ENCODE results near the gene ELF1. TPM values are rescaled to one million over a fixed set of nuclear protein-coding genes. Genes with fewer than 3 reads are reported as not detected.

The ELF1 gene
- total and polyA plus RNA-seq, 2 of the 4 experiments (the other 2 are of a cell fraction) = 25.4 to 27.6 TPM

GRCh38 chr13:40993987-40994386, 25.1 kb downstream of the ELF1 start:
- H3K14ac ChIP-seq (replicated peaks; ENCODE audit: low read depth, low read length) = no peak overlapping the region
- intact Hi-C loops (cut with micrococcal nuclease) (no loop called here), in situ Hi-C loops (cut with MboI; ENCODE audit: low sequenced_read_pairs) (no loop called here), dilution Hi-C loops (cut with HindIII; ENCODE audit: low sequenced_read_pairs, unreplicated experiment) (no loop called here)
- no peak overlapping the region for H3K27ac ChIP-seq (ENCODE audit: insufficient read depth, low read length)
- H3K56ac ChIP-seq (ENCODE audit: extremely low read depth, insufficient read depth, low read length) = no peak overlapping the region
- H4K91ac ChIP-seq (ENCODE audit: insufficient read depth, low read depth, low read length) = no peak overlapping the region
- no peak overlapping the region for H3K18ac ChIP-seq (ENCODE audit: low read depth, low read length)
- no peak overlapping the region for H3K23ac ChIP-seq (ENCODE audit: low read depth, low read length)
- H2AK5ac ChIP-seq (ENCODE audit: low read depth, low read length) = no peak overlapping the region
- no peaks in the 10 kb centered on the region for H3K27me3 ChIP-seq (ENCODE audit: control insufficient read depth, insufficient read depth, low read length)
- no peaks in the 10 kb centered on the region for H3K36me3 ChIP-seq (ENCODE audit: control insufficient read depth, insufficient read depth, low read length)
- no peak overlapping the region for H3K4me3 ChIP-seq (ENCODE audit: insufficient read depth, low read depth, low read length)
- ATAC-seq (ENCODE audit: low read depth) = no peak
- H4K20me1 ChIP-seq (ENCODE audit: insufficient read depth, low read length) = peaks cover 19% of the 10 kb centered on the region
- no peaks in the 10 kb centered on the region for H3K4me1 ChIP-seq (ENCODE audit: control insufficient read depth, insufficient read depth, low read length)
- H4K5ac ChIP-seq (ENCODE audit: low read depth, low read length) = no peak overlapping the region
- H4K8ac ChIP-seq (ENCODE audit: low read depth in 2 of 2, low read length in 2 of 2) = no peak overlapping the region
- H3K79me1 ChIP-seq (ENCODE audit: low read depth in 1 of 2, low read length in 2 of 2) = peaks cover 18 to 47% of the 10 kb centered on the region in 2 experiments
- H2BK5ac ChIP-seq (ENCODE audit: low read depth, low read length, poor library complexity, severe bottlenecking) = no peak overlapping the region
- H2AFZ ChIP-seq (replicated peaks; ENCODE audit: low read length, poor library complexity) = no peak overlapping the region
- ChIA-PET CTCF (no interaction called here), POLR2A (ENCODE audit: unreplicated experiment) (no interaction called here)
- no peak overlapping the region for H2BK15ac ChIP-seq (ENCODE audit: low read depth, low read length)
- no peaks in the 10 kb centered on the region for H3K9me3 ChIP-seq (ENCODE audit: control insufficient read depth, insufficient read depth, low read length)
- no peak for TF ChIP-seq CEBPB (IDR thresholded peaks at IDR 0.05; ENCODE audit: low read depth, low read length)
- no peak for TF ChIP-seq RAD21 (IDR thresholded peaks at IDR 0.05; ENCODE audit: low read length)
- H3K4ac ChIP-seq (ENCODE audit: low read depth, low read length) = no peak overlapping the region
- no peak for DNase-seq
- H3K9me1 ChIP-seq (ENCODE audit: insufficient read depth, low read length) = peaks cover 3% of the 10 kb centered on the region
- no TSS peak for BruUV-seq (replicated peaks)
- H3K9ac ChIP-seq (ENCODE audit: low read depth, low read length) = no peak overlapping the region
- no peak overlapping the region for H2BK120ac ChIP-seq (ENCODE audit: low read depth, low read length)
- no peak overlapping the region for H2BK20ac ChIP-seq (ENCODE audit: low read depth, low read length)
- no peak overlapping the region for H3K4me2 ChIP-seq (ENCODE audit: low read depth, low read length)
- no peak overlapping the region for H2AK9ac ChIP-seq (replicated peaks; ENCODE audit: low read depth, low read length, poor library complexity)
